GM19467 (cell line): ENCODE measurements around the gene PPM1E.
"Not testable (repeated sequence)": the region's sequence is repeated elsewhere in the genome, so short reads cannot be mapped to it uniquely, and the experiment has no call there.

Source experiments
- ATAC-seq: cut with Tn5 transposase; IDR thresholded peaks from one replicate; pipeline ENCODE4 v1.9.1; 2021; ENCODE audit warnings: mild to moderate bottlenecking, moderate library complexity; ENCODE audit not compliant: unreplicated experiment

The PPM1E gene

GRCh38 chr17:58778482-58778881 lies 22.8 kb downstream of the PPM1E start:
- not testable (repeated sequence) for ATAC-seq

- ATAC-seq: no peak
These were observed 23.8 kb downstream of the PPM1E start for GRCh38 chr17:58779446-58779845.

- no peak for ATAC-seq
These were observed 27.7 kb downstream of the PPM1E start for GRCh38 chr17:58783380-58783779.

- ATAC-seq: no peak
These were observed 29.4 kb downstream of the PPM1E start for GRCh38 chr17:58785097-58785496.

- no peak for ATAC-seq
These were observed 31.1 kb downstream of the PPM1E start for GRCh38 chr17:58786586-58787295.

GRCh38 chr17:58788199-58788598 lies 32.5 kb downstream of the PPM1E start:
- ATAC-seq: no peak

GRCh38 chr17:58789160-58789559 lies 33.5 kb downstream of the PPM1E start:
- ATAC-seq: no peak

- no peak for ATAC-seq
These were observed 34.2 kb downstream of the PPM1E start for GRCh38 chr17:58789831-58790230.

GRCh38 chr17:58794508-58794907 lies 38.9 kb downstream of the PPM1E start:
- ATAC-seq: not testable (repeated sequence)

- no peak for ATAC-seq
These were observed 46.5 kb downstream of the PPM1E start for GRCh38 chr17:58802188-58802587.

GRCh38 chr17:58806046-58806445 lies 50.4 kb downstream of the PPM1E start:
- ATAC-seq: no peak

GRCh38 chr17:58808609-58809563 lies 53.2 kb downstream of the PPM1E start:
- no peak for ATAC-seq

GRCh38 chr17:58809564-58809936 lies 53.9 kb downstream of the PPM1E start:
- ATAC-seq: no peak

- ATAC-seq: no peak
These were observed 55.6 kb downstream of the PPM1E start for GRCh38 chr17:58811290-58811689.

- no peak for ATAC-seq
These were observed 58.1 kb downstream of the PPM1E start for GRCh38 chr17:58813712-58814111.

- no peak for ATAC-seq
These were observed 63.0 kb downstream of the PPM1E start for GRCh38 chr17:58818654-58819053.

- ATAC-seq: no peak
These were observed 66.7 kb downstream of the PPM1E start for GRCh38 chr17:58822148-58823050.

- no peak for ATAC-seq
These were observed 67.4 kb downstream of the PPM1E start for GRCh38 chr17:58823051-58823525.

GRCh38 chr17:58829172-58829637 lies 73.6 kb downstream of the PPM1E start:
- no peak for ATAC-seq

- ATAC-seq: no peak
These were observed 76.1 kb downstream of the PPM1E start for GRCh38 chr17:58831780-58832179.

GRCh38 chr17:58832514-58832913 lies 76.9 kb downstream of the PPM1E start:
- ATAC-seq: no peak
